ENCODE results near the gene OSBPL7. TPM values are rescaled to one million over a fixed set of nuclear protein-coding genes. Genes with fewer than 3 reads are reported as not detected.
A peak's percentile ranks its signal among the peaks of the same experiment; 100 is the strongest.

OSBPL7 gene
- polyA plus RNA-seq, 3 donors = 9.3 to 12.3 (median 11.7) TPM

DNA sequence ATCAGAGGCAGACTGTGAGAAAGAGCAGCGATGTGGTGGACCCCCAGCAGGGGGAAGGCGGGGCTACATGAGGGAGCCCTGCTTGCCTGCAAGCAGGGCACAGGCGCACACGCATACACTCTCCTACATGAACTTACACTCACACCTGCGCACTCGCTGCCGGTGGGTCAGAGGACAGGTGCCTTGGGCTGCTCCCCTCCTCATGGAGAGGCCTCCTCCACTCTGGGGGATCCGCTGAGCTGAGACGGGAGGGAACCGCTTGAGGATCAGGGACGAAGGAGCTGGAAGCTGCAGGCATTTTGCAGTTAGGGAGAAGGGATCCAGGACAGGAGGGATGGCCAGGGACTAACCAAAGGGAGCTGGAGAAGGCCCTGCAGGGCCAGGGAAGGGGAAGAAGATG is 14.2 kb downstream of the OSBPL7 start:
- no peak for DNase-seq (ENCODE audit: low read depth in 3 of 3, low spot score in 2 of 3)

DNA sequence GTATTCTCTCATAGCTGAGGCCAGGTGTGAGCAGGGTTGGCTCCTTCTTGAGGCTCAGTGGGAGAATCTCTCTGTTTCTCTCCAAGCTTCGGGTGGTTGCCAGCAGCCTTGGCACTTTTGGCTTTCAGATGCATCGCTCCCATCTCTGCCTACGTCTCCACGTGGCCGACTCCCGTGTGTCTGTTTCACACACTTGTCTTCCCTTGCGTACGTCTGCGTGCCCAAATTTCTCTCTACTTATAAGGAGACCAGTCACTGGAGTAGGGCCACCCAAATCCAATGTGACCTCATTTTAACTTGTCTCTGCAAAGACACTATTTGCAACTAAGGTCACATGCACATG is 14.7 kb downstream of the OSBPL7 start:
- DNase-seq (ENCODE audit: low read depth in 3 of 3, low spot score in 2 of 3) = no peak

DNA sequence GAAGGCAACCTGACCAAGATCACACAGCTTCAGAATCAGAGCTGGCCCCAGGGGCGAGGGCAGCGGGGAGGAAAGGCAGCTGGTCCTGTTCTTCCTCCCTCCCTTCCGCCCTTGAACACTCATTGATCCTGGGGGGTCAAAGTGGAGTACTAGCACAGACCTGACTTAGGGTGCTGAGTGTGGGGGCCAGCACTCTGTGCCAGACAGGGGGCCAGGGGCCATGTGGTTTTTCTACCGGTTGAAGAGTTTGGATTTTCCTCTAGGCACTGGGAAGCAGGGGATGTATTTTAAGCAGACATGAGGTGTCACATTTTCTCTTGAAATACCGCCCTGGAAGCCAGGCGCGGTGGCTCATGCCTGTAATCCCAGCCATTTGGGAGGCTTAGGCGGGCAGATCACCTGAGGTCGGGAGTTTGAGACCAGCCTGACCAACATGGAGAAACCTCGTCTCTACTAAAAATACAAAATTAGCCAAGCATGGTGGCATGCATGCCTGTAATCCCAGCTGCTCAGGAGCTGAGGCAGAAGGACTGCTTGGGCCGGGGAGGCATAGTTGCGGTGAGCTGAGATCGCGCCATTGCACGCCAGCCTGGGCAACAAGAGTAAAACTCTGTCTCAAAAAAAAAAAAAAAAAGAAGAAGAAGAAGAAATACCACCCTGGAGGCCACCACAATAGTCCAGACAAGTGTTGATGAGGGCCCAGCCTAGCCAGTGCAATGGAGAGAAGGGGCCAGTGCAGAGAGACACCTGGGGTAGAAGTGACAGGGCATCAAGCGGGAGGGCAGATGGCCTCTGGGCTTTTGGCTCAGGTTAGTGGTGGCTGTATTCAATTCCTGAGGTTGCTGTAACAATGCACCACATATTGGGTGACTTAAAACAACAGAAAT is 15.3 kb downstream of the OSBPL7 start:
- DNase-seq (ENCODE audit: low read depth in 3 of 3, low spot score in 2 of 3) = no peak

DNA sequence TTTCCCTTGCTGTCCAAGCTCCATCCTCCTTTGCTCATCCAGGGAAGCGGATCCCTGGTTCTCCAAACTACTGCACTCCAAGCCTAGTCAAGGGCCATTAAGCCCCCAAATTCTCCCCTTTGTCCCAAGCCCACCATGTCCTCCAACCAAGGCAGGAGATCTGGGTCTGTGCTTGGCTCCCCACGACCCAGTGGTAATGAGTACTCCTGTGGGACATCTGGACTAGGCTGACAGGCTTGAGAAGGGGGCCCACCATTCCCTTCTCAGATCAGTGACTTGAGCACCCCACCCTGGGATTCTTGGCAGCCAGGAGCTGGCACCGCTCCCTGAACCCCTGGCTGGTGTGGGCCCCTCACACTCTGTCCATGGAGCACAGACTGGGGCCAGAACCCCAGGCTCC is 17.1 kb downstream of the OSBPL7 start:
- no peak for DNase-seq (ENCODE audit: low read depth in 3 of 3, low spot score in 2 of 3)

DNA sequence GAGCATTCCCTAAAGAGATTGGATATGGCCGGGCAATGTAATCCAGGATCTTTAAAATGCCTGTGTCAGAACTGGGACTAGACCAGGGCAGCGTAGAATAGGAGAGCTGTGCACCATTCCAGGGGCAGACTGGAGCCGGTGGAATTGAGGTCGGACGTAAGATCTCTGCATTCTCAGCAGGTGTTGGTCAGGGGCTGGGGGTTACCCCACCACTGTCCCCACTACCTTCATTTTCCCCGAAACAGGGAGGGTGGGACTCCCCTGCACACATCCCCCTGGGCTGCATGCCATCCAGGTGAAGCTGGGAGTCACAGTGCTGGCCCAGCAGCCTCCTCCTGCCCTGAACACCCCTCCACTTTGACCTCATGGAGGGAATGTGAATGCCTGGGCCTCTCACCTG is 17.8 kb downstream of the OSBPL7 start:
- no peak for DNase-seq (ENCODE audit: low read depth in 3 of 3, low spot score in 2 of 3)

DNA sequence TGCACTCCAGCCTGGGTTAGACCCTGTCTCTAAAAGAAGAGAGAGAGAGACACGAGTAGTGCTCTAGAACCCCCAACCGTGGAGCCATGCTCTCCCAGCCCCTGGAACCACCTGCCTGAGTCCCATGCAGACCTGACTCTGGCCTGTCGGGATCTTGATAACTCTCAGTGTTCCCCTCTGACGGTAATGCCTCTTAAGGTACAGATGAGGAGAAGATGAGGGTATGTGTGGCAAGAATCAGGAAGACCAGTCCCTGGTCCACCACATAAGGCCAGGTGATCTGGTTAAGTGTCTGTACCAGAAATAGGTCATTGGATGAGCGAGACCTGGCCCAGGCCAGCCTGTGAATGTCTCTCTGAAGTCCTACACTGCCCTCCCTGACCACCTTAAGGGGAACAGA is 18.4 kb downstream of the OSBPL7 start:
- no peak for DNase-seq (ENCODE audit: low read depth in 3 of 3, low spot score in 2 of 3)

GRCh38 chr17:47802341-47803022 is 19.1 kb downstream of the OSBPL7 start:
- DNase-seq (ENCODE audit: low read depth in 3 of 3, low spot score in 2 of 3) = no peak

- DNase-seq (ENCODE audit: low read depth in 3 of 3, low spot score in 2 of 3) = no peak
Measured at GRCh38 chr17:47801906-47802305, 19.7 kb downstream of the OSBPL7 start.

DNA sequence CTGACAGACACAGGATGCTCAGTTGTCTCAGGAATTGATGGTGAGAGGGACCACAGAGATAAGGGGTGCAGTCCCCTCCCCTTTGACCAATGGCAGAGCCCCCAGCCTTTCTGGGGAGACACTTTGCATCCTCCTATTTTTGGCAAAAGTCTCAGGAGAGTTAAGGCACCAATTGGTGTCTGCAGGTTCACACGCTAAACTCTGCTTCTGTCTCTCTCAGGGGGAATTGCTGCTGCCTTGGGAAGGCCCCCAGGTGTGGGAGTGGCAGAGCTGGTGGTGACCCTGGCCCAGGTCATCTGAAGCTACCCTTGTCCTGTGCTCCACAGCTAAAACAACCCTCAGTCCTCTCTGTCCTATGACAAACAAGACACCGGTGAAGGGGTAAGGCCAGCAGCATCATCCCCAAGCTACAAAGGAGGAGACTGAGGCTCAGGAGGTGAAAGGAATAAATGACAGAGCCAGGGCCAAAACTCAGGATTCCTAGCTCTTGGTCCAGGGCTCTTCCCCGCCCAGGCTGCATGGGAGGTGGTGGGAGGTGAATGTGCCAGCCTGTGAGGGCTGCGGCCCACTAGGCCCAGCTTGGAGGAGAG is 20.3 kb downstream of the OSBPL7 start:
- no peak for DNase-seq (ENCODE audit: low read depth in 3 of 3, low spot score in 2 of 3)

GRCh38 chr17:47800686-47801085 is 20.9 kb downstream of the OSBPL7 start:
- no peak for DNase-seq (ENCODE audit: low read depth in 3 of 3, low spot score in 2 of 3)

- DNase-seq (ENCODE audit: low read depth in 3 of 3, low spot score in 2 of 3) = no peak
Measured at GRCh38 chr17:47797797-47798196, 23.8 kb downstream of the OSBPL7 start.

DNA sequence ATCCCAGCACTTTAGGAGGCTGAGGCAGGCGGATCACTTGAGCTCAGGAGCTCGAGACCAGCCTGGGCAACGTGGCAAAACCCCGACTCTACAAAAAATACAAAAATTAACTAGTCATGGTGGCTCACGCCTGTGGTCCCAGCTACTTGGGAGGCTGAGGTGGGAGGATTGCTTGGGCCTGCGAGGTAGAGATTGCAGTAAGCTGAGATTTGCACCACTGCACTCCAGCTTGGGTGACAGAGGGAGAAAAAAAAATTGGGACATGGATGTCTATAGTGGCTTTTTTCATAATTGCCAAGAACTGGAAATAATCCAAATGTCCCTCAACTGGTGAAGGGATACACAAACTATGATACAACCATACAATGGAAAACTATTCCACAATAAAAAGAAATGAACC is 28.6 kb downstream of the OSBPL7 start:
- DNase-seq (ENCODE audit: low read depth in 3 of 3, low spot score in 2 of 3) = no peak

DNA sequence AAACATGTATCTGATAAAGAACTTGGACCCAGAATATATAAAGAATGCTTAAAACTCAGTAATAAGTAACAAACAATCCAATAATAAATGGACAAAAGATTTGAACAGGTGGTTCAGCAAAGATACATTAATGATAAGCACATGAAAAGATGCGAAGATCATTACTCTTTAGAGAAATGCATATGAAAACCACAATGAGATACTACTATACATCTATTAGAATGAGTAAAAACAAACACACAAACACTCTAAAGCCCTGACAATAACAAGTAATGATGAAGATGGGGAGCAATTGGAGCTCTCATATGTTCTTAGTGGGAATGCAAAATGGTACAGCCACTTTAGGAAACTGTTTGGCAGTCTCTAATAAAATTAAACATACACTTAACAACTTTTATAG is 29.1 kb downstream of the OSBPL7 start:
- no peak for DNase-seq (ENCODE audit: low read depth in 3 of 3, low spot score in 2 of 3)

DNA sequence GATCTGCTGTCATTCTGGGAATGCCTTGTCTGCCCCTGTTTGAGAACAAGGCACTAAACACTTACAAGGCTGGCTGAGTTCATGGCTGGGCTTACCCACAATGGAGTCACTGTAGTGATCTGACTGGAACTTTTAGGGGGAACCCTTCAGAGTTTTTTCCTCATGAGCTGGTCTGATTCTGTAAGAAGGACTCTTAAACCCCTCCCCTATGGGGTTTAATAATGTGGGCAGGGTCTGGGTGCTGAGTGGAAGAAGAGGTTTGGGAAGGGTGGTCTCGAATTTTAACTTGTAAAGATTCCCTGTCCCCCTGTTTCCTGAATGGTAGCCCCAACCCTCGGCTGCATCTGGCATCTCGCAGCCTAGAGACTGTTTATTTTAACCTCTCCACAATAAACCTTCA is 30.6 kb downstream of the OSBPL7 start:
- DNase-seq (ENCODE audit: low read depth in 3 of 3, low spot score in 2 of 3) = no peak

GRCh38 chr17:47789611-47790561 is 31.7 kb downstream of the OSBPL7 start:
- DNase-seq (ENCODE audit: low read depth in 3 of 3, low spot score in 2 of 3) = peak in 1 of 3 donors; percentile 18

DNA sequence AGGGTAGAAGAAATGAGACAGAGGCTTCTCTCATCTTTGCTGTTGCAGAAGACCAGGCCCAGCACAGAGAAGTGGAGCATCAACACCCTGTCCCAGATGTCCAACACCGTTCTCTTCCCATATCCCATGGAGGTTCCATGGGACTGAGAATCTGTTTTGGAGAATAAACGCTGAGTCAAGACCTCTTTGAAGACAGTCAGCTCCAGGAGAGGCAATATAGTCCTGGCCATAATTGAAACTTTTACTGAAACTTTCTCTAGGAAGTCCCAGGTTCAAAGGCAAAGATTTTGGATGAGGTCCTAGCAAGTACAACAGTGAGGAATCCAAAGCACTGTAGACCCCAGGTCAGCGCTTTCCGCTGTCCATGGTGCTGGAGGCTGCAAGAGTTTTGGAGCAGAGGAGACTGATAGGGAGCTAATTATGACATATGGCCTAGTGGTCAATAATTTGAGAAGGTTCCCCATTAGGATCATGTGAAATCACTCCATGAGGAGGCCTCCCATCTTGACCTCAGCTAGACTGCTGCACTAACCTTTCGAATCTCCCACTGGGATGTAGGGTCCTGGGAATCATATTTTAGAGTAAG is 36.0 kb downstream of the OSBPL7 start:
- DNase-seq (ENCODE audit: low read depth in 3 of 3, low spot score in 2 of 3) = peak; percentile 23 to 67 (median 27)

DNA sequence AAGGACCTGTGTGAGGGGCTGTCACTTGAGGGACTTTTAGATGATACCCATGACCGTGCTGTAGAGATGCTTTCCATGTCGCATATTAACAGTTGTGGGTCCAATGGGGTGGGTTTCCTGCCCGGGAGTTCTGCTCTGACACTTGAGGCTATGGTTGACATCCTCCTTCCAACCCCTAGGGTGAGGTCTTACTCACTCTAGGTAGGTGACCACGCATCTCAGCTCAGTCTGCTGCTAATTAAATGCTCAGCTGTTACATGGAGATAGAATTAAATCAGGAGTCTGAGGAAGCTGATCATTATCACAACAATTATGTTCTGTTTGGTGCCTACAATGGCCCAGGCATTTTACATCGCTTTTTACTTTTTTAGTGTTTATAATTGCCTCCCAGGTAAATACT is 40.2 kb downstream of the OSBPL7 start:
- no peak for DNase-seq (ENCODE audit: low read depth in 3 of 3, low spot score in 2 of 3)

GRCh38 chr17:47778184-47778635 is 43.4 kb downstream of the OSBPL7 start:
- DNase-seq (ENCODE audit: low read depth in 3 of 3, low spot score in 2 of 3) = no peak

DNA sequence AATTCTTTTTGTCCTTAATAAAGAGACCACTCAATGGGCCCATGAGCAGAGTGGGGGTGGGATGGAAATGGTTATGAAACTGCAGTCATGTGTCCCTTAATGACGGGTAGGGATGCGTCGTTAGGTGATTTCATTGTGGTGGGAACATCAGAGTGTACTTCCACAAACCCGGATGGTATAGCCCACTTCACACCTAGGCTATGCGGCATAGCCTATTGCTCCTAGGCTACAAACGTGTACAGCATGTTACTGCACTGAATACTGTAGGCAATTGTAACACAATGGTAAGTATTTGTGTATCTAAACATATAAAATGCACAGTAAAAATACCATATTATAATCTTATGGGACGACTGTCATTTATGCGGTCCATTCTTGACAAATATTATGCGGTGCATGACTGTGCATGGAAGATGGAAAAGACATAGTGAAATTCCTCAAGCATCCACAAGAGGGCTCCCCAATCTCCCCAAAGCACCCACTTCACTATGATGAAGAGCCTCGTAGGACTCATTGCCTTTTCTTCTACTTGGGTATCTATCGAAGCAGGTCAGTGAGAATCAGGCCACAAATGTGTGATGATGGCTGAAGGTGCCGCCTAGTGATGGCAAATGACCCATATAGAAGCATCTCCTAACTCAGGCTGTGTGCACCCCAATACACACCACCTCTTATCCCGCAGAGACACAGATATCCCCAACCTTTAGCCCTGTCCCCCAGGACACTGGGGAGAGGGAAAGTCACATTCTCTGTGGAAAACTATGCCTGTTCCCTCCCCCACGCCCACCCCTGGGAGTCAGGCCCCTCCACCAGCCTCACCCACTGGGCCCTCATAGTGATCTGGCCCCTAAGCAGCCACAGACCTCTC is 45.0 kb downstream of the OSBPL7 start:
- no peak for DNase-seq (ENCODE audit: low read depth in 3 of 3, low spot score in 2 of 3)
